ENCODE measurements around the gene SERPINA3. TPM values are rescaled to one million over a fixed set of nuclear protein-coding genes. Genes with fewer than 3 reads are reported as not detected.

Gene SERPINA3
- 100 to 1,000 TPM in 1 of 4 donors, 10 to 100 TPM in 2, 1 to 10 TPM in 1; 3.3 to 223 (median 54.8) TPM for total RNA-seq

GRCh38 chr14:94612174-94612573 lies at the start of gene SERPINA3:
Gene SERPINA3 (plus strand): TSS chr14:94612391. CDS start chr14:94614442, 2,051 bp downstream.
- 52 to 66% methylated on average over 2 to 4 of the region's 4 CpGs for WGBS, 2 donors
- Histone ChIP-seq H3K36me3 (no peaks in the 10 kb centered on the region), H3K4me1 (peaks cover 3 to 36% (median 3%) of the 10 kb centered on the region in 3 donors), H3K4me3 (peak within 1 kb of the TSS in 2 of 4 donors; percentile 25 to 48), H3K27ac (peak within 1 kb of the TSS in 3 of 4 donors; percentile 11 to 76 (median 64)), H3K9me3 (peaks cover 0 to 12% (median 4%) of the 10 kb centered on the region in 3 donors), H3K27me3 (no peaks in the 10 kb centered on the region)
- no peak for DNase-seq
- no peak for TF ChIP-seq POLR2A (IDR thresholded peaks at IDR 0.05)
- no peak for TF ChIP-seq CTCF (IDR thresholded peaks at IDR 0.05)
- intact Hi-C loops (cut with DNase I) = no loop called here

GRCh38 chr14:94562941-94563883 lies 49.0 kb upstream of the SERPINA3 start:
- H3K4me1 ChIP-seq = no peaks in the 10 kb centered on the region
- H3K27me3 ChIP-seq = peaks cover 0 to 6% (median 0%) of the 10 kb centered on the region in 4 donors
- no peak overlapping the region for H3K4me3 ChIP-seq
- H3K27ac ChIP-seq = no peak overlapping the region
- no peaks in the 10 kb centered on the region for H3K36me3 ChIP-seq
- no peaks in the 10 kb centered on the region for H3K9me3 ChIP-seq
- no peak for DNase-seq
- 75 to 80% methylated on average over 10 of the region's 16 CpGs for whole genome bisulfite sequencing, 2 donors
- TF ChIP-seq POLR2A (IDR thresholded peaks at IDR 0.05) (no peak), CTCF (IDR thresholded peaks at IDR 0.05) (no peak)
- intact Hi-C loops (cut with DNase I) = no loop called here

- Histone ChIP-seq H3K4me3 (no peak overlapping the region), H3K27me3 (peaks cover 0 to 6% (median 0%) of the 10 kb centered on the region in 4 donors), H3K27ac (no peak overlapping the region), H3K9me3 (no peaks in the 10 kb centered on the region), H3K36me3 (no peaks in the 10 kb centered on the region), H3K4me1 (no peaks in the 10 kb centered on the region)
- TF ChIP-seq CTCF (IDR thresholded peaks at IDR 0.05) = no peak
- intact Hi-C loops (cut with DNase I) = no loop called here
- DNase-seq = no peak
Observed at GRCh38 chr14:94564381-94564780, 47.8 kb upstream of the SERPINA3 start.

GRCh38 chr14:94568186-94568585 lies 44.0 kb upstream of the SERPINA3 start:
- Histone ChIP-seq H3K27me3 (no peaks in the 10 kb centered on the region), H3K4me1 (peaks cover 0 to 12% (median 0%) of the 10 kb centered on the region in 3 donors), H3K9me3 (no peaks in the 10 kb centered on the region), H3K4me3 (no peak overlapping the region), H3K27ac (no peak overlapping the region), H3K36me3 (no peaks in the 10 kb centered on the region)
- no peak for DNase-seq
- WGBS, 2 donors = 77 to 84% methylated on average over 8 to 9 of the region's 9 CpGs
- intact Hi-C loops (cut with DNase I) = no loop called here
- no peak for TF ChIP-seq CTCF (IDR thresholded peaks at IDR 0.05)

- DNase-seq = no peak
- no peak overlapping the region for H3K27ac ChIP-seq
- intact Hi-C loops (cut with DNase I) = no loop called here
- H3K4me3 ChIP-seq = no peak overlapping the region
- WGBS, 2 donors = 73 to 87% methylated on average over 5 to 13 of the region's 20 CpGs
- peaks cover 0 to 12% (median 0%) of the 10 kb centered on the region in 3 donors for H3K4me1 ChIP-seq
- no peak for TF ChIP-seq CTCF (IDR thresholded peaks at IDR 0.05)
- TF ChIP-seq POLR2A (IDR thresholded peaks at IDR 0.05) = no peak
- no peaks in the 10 kb centered on the region for H3K36me3 ChIP-seq
- no peaks in the 10 kb centered on the region for H3K9me3 ChIP-seq
- no peaks in the 10 kb centered on the region for H3K27me3 ChIP-seq
Observed at GRCh38 chr14:94569381-94570001, 42.7 kb upstream of the SERPINA3 start.
